ENCODE measurements around the gene KLF15.

KLF15 gene

DNA sequence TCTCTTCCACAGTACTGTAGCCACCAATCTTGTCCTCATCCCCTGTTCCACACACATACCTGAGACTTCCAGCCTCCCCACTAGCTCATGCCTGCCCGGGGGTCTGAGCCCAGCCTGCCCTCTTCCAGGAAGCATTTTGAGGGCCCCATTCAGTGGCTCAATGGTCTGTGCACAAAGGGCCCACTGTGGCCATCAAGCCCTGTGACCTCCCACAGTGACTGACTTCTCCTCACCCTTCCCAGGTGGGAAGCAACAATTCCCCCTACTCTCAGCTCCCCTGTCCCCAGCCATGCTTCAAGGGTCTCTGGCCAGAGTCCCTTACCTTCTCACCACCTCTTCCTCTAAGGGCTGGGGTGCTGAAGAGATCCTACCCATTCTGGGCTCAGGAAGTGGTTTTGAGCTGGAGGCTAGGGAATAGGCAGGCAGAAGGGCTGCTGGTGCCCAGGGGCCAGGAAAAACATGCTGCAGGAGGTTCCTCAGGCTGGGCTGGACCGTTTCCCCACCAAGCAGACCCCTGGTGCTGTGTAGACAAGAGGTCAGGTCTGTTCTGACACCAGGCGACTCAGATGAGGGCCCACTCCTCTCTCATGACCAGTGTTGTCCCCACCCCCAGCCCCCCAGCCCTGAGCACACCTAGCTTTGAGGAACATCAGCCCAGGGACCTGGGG, 3.0 kb upstream of the KLF15 start:
- DNase-seq: no peak

DNA sequence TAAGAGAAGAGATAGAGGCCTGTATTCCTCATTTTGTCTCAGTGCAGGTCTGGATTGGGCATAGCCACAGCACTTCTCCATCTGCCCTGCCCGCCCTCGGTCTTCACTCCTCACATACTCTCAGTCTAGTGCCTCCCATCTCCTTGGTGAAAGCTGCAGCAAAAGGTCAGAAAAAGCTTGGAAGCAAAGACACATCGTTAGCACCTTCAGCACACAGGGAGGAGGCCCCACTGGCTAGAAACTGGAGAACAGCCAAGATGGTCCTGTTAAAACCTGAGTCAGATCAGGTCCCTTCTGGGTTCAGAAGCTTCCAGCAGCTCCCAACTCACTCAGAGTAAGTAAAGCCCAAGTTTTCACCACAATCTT, 1.6 kb upstream of the KLF15 start:
- DNase-seq: no peak

DNA sequence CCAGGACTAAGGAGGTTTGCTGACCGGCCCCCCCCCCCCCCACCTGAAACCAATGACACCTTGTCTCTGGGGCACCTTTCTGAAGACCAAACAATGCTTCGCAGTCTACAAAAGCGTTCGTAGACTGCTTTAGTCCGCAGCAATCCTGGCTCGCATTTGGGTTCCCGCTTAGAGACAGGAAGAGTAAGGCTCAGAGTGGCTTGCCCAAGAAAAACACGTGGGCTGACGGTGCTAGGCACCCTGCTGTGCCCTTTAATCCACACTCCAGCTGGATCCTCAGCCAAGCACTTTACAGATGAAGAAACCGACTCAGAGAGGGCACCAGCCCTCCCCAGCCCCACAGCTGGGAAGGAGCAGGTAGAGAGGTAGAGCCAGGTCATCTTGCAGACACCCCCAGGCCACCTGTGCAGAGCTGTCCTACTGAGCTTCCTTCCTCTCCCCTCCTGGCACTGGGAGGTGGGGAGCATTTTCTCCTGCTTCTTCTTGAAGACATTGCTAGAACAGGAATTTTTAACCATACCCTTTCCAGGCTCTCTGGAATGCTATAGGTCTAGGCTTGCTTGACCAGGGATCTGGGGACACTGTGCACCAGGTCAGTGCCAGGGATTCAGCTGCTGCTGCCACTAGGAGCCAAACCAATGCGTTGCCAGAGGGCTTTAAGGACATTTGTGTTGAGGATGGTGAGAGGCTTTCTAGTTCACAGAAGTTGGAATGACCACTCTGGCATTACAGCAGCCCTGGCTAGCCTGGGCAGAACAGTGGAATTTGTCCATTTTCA, 1.0 kb upstream of the KLF15 start:
- no peak for DNase-seq

DNA sequence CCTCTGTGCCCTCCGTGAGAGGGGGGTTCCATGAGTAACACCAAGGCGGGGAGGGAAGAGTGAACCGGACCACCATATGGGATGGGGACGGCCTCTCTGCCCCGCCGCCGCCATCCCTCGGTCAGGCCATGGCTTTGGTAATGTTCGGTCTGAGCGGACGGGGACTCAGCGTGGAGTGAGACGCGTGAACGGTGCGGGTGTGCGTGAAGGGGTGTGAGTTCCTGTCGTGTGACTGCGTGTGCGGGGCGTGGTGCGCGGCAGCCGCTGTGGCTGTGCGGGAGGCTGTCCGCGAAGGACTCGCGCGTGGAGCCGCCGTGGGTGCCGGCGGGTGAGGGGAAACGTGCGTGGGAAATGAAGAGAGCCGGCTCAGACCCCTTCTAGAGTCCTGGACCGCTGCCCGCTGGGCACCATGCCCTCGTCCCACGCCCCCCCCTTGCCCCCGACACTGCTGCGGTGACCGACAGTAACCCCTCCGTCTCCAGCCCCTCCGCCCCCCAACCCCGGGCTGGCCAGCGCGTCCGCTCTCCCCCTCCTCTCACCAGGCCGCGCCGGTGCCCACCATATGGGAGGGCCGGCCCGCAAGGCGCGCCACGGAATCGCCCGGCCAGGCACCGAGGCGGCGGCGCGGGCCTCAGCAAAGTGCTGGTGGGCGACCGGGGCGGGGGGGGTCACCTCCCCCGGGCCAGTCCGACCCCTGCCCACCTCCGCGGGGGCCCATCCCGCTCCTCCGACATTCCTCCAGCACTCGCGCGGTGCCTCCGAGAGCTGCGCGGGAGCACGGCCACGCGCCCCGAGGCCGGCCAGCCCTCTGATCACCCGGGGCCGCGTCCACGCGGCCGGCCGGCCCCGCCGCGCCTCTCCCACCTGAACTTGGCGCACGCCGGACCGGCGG, 589 bp downstream of the KLF15 start:
- no peak for DNase-seq

DNA sequence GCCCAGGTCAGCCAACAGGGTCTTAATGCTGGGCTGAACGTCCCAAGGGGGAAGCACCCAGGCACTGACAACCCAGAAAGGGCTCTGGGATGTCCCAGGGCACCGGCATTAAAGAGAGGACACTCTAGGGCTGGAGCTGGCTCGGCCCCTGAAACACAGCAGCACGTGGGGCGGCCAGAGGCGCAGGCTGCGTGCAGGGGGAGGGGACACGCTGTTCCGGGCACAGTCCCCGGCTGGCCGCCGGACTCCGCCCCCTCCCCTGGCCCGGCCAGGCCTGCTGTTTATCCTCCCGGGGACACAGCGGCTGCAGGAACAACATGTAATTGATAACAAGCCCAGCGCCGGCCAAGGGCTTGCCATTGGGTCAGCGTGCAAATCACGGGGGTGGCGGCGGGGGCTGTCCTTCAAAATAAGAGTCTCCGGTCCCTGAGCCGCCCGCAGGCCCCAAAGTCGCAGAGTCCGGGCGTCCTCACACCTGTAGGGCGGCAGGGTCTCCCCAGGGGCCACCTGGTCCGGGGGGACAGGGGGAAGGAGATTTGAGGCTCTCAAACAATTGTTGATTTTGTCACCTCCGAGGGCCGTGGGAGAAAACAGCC, 1.3 kb downstream of the KLF15 start:
- DNase-seq: no peak

DNA sequence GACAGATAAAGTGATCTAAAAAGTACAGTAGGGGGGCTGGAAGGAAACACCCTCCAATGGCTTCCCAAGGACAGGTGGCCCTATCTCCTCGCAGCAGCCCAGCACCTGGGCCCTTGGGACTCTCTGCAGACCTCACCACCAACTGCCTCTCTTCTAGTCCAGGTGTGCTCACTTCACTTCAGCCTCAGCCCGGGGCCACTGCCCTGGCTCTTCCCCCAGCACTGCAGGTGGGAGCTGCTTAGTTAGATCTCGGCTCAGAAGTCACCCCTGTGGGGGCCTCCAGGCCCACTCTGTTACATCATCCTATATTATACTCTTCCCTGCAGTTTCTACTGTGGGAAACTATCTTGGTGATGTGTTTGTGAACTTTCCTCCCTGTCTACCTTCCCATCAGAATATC, 2.0 kb downstream of the KLF15 start:
- no peak for DNase-seq

DNA sequence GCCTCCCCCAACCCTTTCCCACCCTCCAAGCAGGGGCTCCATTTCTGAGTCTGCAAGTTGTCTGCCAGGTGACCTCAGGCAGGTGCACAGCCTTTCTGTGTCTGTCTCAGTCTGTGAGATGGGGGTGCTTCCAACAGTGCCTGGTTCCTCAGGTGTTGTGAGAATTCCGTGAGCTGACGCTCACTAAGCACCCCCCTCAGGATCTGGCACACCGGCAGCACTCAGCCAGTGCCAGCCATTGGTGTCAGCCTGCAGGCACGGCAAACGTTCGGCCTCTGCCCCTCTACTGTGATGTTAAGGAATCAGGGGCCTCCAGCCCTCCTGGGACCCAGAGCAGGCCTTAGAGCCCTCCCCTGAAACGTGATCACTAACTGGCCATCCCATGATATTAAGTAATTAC, 2.4 kb downstream of the KLF15 start:
- no peak for DNase-seq

DNA sequence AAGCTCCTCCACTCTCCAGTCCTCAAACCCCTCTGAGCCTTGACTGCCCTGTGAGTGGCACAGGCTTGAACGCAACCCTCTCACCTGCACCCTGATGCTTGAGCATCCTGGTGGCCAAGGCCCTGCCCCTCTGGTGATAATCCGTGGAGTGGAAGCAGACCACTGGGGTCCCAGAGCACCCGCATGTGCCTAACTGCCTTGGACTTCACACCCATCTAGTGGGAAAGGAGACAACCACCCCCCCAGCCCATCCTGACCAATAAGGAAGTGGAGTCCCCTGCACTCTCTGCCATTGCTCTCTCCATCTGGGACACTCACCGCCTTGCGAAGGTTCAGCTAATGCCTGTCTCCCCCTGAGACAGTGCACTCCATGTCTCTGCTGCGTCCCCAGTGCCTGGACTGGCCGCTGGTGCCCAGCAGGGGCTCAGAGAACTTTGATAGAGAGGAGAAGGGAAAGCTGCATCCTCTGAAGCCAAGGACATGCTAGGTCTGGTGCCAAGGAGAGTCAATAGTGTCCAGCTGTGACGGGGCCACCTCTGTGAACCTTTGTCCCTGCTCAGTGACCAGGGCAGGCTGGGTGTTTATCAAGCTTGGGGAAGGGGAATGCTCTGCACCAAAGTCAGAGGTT, 3.4 kb downstream of the KLF15 start:
- no peak for DNase-seq

DNA sequence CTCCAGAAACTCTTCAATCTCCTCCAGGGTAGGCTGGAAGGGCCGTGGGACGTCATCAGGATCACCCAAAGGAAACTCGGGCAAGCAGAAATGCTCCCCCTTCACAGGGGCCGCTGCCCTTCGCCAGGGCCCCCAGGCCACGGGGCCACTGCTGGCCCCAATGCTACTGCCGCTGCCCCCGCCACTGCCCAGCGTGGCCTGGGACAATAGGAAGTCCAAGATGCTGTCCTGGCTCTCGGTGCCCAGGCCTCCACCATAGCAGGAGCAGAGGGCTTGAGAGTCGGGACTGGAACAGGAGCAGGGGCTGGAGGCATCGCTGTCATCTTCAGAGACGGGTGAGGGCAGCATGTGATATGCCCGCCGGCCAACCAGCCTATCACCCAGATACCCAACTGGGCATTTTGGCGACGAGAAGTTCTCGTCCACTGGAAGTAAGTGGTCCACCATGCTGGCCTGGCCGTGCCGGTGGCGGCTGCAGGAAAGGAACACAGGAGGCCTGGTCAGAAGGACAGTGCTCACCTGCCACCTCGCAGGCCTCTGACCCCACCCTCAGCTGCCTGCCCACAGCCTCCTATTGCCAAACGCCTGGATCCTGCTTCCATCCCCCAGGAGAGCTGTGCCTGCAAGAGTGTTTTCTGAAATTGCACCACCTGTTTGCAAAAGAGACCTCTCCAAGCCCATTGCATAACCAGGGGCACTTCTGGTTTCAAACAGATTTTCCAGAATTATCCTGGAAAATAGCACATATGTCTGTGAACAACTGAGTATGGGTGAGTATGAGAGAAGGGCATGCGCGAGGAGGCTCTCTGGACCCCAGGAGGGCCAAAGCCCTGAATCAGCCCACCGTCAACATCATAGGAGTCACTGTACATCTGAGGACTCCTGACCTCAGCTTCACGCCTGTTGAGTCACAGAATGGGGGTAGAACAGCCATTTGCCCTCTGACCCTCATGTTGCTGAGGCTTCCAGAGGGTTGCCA, 4.4 kb downstream of the KLF15 start:
- DNase-seq: no peak

DNA sequence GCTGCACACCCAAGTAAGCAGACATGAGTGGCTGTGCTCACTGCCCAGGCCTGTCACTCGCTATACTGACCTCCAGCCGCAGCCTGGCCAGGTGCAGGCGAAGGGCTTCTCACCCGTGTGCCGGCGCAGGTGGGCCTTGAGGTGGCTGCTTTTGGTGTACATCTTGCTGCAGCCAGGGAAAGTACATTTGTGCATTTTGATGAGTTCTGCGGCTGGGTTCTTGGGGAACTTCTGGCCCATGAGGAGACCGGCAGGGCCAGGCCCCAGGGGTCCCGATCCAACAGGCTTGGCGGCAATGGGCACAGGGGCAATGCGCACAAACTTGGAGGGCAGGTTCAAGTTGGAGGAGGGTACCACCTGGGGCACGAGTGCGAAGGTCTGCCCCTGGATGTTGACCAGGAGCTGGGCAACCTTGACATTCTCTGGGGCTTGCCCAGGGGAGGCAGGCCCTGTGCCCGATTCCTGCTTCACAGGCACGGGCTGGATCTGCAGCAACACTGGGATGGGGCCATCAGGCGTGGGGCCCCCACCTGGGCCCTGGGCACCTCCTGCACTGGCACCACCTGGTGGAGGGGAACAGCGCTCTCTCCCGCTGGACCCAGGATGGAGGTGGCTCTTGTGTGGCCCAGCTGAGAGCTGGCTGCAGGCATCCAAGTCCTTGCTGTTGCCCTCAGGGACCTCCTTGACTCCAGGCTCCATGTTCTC, 5.3 kb downstream of the KLF15 start:
- no peak for DNase-seq

DNA sequence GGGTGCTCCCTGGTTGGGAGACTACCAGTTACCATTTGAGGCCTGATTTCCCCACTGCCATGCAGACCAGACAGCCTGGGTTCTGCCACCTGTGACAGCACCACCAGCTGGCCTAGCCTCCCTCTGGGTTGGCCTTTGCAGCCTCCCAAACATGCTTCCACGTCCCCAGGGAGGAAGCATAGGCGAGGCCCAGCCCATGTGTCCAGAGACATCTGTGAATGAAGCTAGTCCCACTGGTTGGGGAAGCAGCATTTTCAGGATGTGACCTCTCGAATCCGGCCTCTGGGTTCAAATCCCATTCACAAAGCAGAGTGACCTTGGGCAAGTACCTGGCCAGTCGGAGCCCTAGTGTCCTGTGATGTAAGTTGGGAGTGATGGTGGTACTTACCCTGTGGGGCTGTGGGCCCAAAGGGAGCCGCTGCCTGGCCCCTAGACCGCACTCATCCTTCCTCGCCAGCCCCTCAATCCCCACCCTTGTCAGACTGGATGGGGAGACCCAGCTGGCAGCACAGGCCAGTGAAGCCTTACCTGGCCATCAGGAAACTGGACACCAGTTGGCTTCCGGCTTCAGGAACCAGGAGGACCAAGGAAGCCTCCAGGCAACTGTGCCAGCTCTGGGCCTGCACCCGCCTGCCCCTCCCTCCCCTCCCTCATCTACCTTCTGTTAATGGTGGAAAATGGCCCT, 6.0 kb downstream of the KLF15 start:
- no peak for DNase-seq

DNA sequence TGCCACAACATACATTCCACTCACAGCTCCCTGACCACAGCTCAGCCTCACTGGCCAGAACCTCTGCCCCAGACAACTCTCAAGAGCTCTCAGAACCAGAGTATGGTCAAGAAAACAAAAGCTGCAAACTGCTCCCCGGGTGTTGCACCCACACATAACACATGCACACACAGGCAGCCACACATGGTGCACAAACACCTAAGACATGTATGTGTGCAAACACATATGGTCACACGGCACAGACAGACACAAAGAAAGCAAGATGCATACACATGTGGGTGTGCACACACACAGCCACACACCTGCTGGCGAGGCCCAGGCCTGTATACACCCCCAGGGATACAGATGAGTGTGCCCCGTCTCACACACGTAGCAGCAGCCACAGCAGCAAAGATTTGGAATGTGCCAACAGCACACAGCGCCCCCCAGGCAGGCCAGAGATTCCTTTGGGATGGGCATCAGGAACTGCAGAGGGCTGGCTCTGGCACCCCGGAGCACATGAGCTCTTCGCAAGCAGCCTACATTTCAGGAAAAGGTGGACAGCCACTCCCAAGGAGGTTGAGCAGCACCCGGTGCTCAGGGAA, 6.6 kb downstream of the KLF15 start:
- DNase-seq: no peak

DNA sequence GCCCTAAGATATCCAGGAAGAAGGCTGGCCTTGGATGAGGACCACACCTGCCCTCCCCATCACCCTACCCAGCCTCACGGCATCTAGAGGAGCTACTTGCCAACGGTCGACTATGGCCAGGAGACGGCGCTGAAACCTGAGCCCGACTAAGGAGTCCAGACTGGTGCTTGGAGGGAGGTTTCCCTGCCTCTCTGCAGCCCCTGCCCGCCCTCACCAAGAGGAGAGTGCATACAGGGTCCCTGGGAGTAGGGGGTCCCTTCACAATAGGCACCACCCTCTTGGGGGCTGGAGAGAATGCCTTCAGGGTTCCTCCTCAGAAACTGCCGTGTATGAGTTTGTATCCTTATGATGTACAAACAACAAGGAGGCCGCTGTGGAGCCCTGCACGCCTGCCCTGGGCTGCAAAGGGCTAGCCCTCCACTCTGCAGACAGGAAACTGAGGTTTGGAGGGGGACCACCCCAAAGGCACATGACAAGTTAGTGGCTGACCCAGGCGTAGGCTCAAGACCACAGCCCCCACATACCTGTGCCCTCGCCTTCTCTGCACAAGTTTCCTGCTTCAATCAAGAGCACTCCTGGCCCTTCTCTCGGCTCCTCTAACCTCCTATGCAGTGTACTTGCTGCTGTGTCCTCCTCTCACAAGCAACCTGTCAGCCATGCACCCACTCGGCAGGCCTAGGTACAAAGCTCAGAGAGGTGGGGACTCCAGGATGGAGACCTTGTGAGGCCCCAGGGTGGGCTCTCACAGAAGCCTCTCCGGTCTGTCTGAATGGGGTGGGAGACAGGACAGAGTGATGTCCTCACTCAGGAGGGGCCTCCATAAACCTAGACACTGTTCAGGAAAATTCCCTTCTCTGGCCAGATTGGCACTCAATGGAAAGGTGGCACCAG, 7.4 kb downstream of the KLF15 start:
- DNase-seq: no peak

DNA sequence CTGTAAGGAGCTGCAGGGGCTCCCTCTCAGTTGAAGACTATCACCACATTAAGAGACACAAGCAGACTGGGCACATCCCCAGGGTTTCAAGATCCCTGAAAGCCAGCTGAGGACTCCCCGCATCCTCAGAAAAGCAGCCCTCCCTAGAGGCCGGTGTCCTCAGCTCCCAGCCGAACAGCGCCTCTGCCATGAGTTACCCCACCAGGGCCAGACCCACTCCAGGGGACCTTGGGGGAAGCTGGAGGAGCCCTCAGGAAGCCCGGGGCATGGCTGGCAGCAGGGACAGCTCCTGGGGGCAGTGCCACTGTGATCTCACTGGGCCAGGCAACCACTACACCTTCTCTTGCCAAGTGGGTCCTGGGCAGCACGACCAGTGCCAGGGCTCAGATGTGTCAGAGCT, 8.1 kb downstream of the KLF15 start:
- no peak for DNase-seq

DNA sequence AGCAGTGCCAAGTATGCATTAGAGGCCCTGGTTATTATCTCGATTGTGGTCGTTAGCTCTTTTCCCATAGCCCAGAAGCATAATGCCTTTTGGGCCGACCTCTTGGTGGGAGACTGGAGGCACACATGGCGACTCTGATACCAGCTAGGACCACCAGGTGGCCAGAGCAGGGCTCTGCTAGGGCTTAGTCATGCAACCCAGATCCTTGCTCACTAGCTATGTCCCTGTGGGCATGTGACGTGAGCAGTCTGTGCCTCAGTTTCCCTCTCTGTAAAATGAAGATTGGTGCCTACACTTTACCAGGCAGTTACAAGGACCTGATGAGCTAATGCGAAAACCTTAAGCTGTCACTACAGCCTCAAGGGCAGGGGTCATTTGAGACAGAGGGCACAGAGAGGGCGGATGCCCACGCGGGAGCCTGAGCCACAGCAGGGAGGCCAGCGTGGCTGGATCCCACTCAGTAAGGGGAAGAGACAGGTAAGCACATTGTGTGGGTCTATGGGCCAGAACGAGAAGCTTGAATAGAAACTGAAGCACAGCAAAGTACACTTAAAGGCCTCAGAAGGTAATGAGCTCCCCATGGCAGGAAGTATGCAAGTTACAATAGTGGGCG, 8.8 kb downstream of the KLF15 start:
- DNase-seq: no peak

DNA sequence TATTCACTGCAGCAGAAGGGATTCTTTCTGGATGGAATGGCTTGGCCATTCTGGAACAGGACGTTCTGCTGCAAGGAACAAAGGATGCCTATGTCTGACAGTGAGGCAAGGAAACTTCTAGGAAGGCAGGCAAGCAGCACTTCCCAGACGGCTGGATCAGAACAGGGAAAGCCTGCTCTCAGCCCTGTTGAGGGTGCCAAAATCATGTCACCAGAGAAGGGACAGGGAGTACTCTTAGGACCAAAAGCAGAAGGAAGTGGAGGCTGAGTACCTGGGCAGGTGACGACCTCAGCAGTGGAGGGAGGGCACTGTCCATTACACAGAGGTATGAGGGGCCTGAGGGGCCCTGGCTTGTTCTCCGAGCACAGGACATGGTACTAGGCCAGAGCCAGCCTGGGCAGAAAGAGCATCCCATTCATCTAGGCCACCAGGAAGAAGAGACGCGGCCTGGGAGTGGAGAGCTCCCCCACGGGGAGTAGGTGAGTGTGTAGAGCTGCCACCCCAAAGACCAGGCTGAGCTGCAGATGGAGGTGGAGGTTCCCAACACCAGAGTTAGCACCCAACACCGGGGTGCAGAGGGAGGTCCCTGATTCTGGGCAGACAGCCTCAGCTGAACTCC, 9.6 kb downstream of the KLF15 start:
- no peak for DNase-seq

DNA sequence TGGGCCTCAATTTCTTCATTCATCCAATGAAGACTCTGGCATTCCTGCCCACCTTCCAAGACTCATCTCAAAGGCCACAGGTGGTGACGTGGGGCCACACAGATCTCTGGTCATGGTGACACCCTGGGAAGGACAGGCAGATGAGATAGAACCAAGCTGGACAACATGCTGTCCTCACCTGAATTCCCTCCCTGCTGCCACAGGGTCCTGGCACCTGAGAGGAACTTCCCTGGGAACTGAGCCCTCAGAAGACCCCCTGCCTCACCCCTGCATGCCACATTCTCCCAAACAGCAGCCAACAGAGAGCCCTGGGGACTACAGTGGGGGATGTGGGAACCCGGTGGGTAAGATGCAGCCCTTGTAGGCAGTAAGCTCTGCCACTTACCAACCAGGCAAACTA, 10.7 kb downstream of the KLF15 start:
- no peak for DNase-seq
